ENCODE data around the gene GFRA4.

GRCh38 chr20:3635346-3635745 is 27.9 kb downstream of the GFRA4 start:
- TF ChIP-seq CTCF (IDR thresholded peaks at IDR 0.05 in 4 of 5, conservative IDR thresholded peaks at IDR 0.05 in 1 of 5) (no peak), POLR2A (IDR thresholded peaks at IDR 0.05) (no peak)
